Pancreas (tissue), 10 donors: ENCODE measurements around the gene ADCY2. TPM values are rescaled to one million over a fixed set of nuclear protein-coding genes. Genes with fewer than 3 reads are reported as not detected.
A peak's percentile ranks its signal among the peaks of the same experiment; 100 is the strongest.

Experiments used
- ATAC-seq, 4 donors: fragments of 200-7000 bp; cut with Tn5 transposase; one replicate each; pipeline versions ENCODE4 v1.8.0 to v1.9.1; 2020; ENCODE audit warnings: mild to moderate bottlenecking in 4 of 4, moderate library complexity in 4 of 4
- DNase-seq, 6 donors: peaks; one replicate each; pipeline ENCODE4 v3.0.0-alpha.2; 2020
- FAIRE-seq: peaks from 2 replicates; lab custom pipeline; 2012; peaks lifted over from hg19 to GRCh38; lab: Jason Lieb, UNC
- H3K27ac ChIP-seq, 4 donors: fragments of 200-600 bp; sonication (generic); 1 replicate in 3 of 4; 2 replicates in 1 of 4; pipeline versions ENCODE4 v1.5.0 to v1.8.0; 2020
- H3K27me3 ChIP-seq, 4 donors: fragments of 200-600 bp; one replicate each; pipeline ENCODE4 v1.8.0; 2021
- H3K36me3 ChIP-seq, 3 donors: fragments of 200-600 bp; sonication (generic) in 1 of 3; one replicate each; pipeline versions ENCODE4 v1.5.0 to v1.8.0; 2020 to 2021
- H3K4me1 ChIP-seq, 3 donors: fragments of 200-600 bp; one replicate each; pipeline ENCODE4 v1.8.0; 2021
- H3K4me3 ChIP-seq, 4 donors: fragments of 200-600 bp; sonication (generic) in 2 of 4; one replicate each; pipeline versions ENCODE4 v1.5.0 to v1.8.0; 2020 to 2021
- H3K9me3 ChIP-seq, 4 donors: fragments of 200-600 bp; one replicate each; pipeline ENCODE4 v1.8.0; 2021
- WGBS, 2 donors: extraction: QIAGEN DNeasy Blood & Tissue Kit; methylation state at CpG; one replicate each; pipeline ENCODE4 v1.1.7; 2013; 5-methylcytosine and 5-hydroxymethylcytosine counted together
- intact Hi-C, 3 donors: fragments of 100-400 bp; cut with DNase I; formaldehyde crosslinking; loops; one replicate each; pipeline versions ENCODE4 v1.11.1 to v1.14.2; 2022
- polyA plus RNA-seq, 2 donors: library from polyadenylated mRNA; stranded (reverse); fragments of 200-250 nt; gene quantifications; one replicate each; pipeline ENCODE4 v1.2.3, GENCODE V29; 2013
- total RNA-seq, 6 donors: library from RNA; stranded (reverse); fragmentation: NEBNext Ultra II Directional in 4 of 6; extraction: Animal tissue kit (Norgen Biotek cat#: 25700) in 4 of 6; gene quantifications; one replicate each; pipeline versions ENCODE4 v1.2.1 to v1.2.4, GENCODE V29; 2021 to 2023
- TF ChIP-seq, protein P1 (sequence below), 4 donors: fragments of 200-600 bp; sonication (generic) in 3 of 4; IDR thresholded peaks; one replicate each; pipeline versions ENCODE4 v1.5.0 to v1.8.0; 2021; ENCODE audit warnings: antibody characterized with exemption in 4 of 4
- donor health status: healthy with polysubstance abuse.
- donor health status: DM: no; HTN: no; CAD: no; lungs with moderate emphysema.
- donor health status: DM: no; HTN: no; CAD: no.
- donor health status: control.
- donor health status: control.
- donor health status: Bipolar disorder and iron deficiency.
- donor health status: DM: yes; HTN: yes; CAD: no.
- donor health status: DM: no; HTN: no; CAD: no.
- donor health status: DM: no; HTN: no; CAD: no.
- donor health status: DM: yes; HTN: yes; CAD: no.

Gene ADCY2
- total and polyA plus RNA-seq, 8 donors: 0.19 to 2.2 (median 0.50) TPM

DNA sequence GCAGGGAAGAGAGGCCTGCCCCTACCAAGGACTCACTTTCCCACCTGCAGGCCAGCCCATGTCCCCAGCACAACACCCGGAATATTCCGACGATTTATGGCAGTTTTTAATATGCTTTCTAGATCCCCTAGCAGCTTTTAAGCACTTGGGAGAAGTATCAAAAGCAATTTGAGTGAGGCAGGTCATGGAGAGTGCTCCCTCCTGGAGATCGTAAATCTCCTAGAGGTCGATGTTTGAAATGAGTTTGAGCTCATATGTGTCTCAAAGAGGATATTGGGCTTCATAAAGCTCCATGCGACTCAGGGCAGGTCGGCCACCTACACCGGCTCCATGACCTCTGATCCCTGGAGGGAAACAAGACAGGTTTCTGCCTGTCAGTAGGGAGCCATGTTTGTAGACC lies 427.7 kb downstream of the ADCY2 start:
- intact Hi-C loops: no loop called here

DNA sequence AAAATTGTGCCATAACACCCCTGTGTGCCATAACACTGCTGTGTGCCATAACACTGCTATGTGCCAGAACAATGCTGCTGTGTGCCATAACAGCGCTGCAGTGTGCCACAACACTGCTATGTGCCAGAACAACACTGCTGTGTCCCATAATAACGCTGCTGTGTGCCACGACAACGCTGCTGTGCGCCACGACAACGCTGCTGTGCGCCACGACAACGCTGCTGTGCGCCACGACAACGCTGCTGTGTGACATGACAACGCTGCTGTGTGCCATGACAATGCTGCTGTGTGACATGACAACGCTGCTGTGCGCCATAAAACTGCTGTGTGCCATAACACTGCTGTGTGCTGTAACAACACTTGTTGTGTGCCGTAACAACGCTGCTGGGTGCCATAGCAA lies 429.1 kb downstream of the ADCY2 start:
- intact Hi-C loops: no loop called here

More for the DNA sequence above, 427.7 kb downstream of the ADCY2 start:
- 62 to 69% methylated on average over 8 of the region's 8 CpGs for WGBS, 2 donors
- Histone ChIP-seq H3K4me1 (no peaks in the 10 kb centered on the region), H3K27me3 (no peaks in the 10 kb centered on the region), H3K36me3 (no peaks in the 10 kb centered on the region), H3K4me3 (no peak overlapping the region), H3K9me3 (no peaks in the 10 kb centered on the region), H3K27ac (no peak overlapping the region)
- ATAC-seq (no peak), DNase-seq (no peak), FAIRE-seq (no peak)
- TF ChIP-seq, protein P1, sequence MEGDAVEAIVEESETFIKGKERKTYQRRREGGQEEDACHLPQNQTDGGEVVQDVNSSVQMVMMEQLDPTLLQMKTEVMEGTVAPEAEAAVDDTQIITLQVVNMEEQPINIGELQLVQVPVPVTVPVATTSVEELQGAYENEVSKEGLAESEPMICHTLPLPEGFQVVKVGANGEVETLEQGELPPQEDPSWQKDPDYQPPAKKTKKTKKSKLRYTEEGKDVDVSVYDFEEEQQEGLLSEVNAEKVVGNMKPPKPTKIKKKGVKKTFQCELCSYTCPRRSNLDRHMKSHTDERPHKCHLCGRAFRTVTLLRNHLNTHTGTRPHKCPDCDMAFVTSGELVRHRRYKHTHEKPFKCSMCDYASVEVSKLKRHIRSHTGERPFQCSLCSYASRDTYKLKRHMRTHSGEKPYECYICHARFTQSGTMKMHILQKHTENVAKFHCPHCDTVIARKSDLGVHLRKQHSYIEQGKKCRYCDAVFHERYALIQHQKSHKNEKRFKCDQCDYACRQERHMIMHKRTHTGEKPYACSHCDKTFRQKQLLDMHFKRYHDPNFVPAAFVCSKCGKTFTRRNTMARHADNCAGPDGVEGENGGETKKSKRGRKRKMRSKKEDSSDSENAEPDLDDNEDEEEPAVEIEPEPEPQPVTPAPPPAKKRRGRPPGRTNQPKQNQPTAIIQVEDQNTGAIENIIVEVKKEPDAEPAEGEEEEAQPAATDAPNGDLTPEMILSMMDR (IDR thresholded peaks at IDR 0.05): no peak

DNA sequence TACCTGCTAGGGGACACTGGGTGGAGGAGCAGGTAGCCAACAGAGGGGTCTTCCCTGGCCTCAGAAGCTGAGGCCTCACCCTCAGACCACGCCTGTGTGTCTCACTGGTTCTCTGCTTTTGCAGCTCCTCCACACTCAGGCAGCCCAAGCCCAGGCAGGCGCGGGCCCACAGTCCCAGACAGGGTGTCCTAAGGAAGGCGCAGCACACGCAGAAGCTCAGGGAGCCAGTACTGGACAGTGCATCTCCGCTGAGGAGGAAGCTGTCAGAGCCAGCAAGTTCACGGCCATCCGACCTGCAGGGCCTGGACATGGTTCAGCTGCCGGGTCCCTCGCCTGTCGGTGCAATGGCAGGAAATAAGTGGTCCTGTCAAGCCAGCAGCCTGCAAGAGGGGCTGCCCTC lies 429.7 kb downstream of the ADCY2 start:
- DNase-seq (no peak), ATAC-seq (no peak), FAIRE-seq (no peak)
- Histone ChIP-seq H3K27ac (no peak overlapping the region), H3K4me1 (no peaks in the 10 kb centered on the region), H3K27me3 (no peaks in the 10 kb centered on the region), H3K9me3 (no peaks in the 10 kb centered on the region), H3K4me3 (no peak overlapping the region), H3K36me3 (no peaks in the 10 kb centered on the region)
- 84 to 90% methylated on average over 11 of the region's 11 CpGs for WGBS, 2 donors
- TF ChIP-seq, protein P1 (IDR thresholded peaks at IDR 0.05): no peak
- intact Hi-C loops: no loop called here

More for the DNA sequence above, 429.1 kb downstream of the ADCY2 start:
- no peaks in the 10 kb centered on the region for H3K9me3 ChIP-seq
- TF ChIP-seq, protein P1 (IDR thresholded peaks at IDR 0.05): no peak
- FAIRE-seq: no peak
- no peak for ATAC-seq
- H3K4me1 ChIP-seq: no peaks in the 10 kb centered on the region
- H3K27ac ChIP-seq: no peak overlapping the region
- 82 to 92% methylated on average over 18 of the region's 18 CpGs for WGBS, 2 donors
- DNase-seq: no peak
- H3K36me3 ChIP-seq: no peaks in the 10 kb centered on the region
- no peak overlapping the region for H3K4me3 ChIP-seq
- H3K27me3 ChIP-seq: no peaks in the 10 kb centered on the region

DNA sequence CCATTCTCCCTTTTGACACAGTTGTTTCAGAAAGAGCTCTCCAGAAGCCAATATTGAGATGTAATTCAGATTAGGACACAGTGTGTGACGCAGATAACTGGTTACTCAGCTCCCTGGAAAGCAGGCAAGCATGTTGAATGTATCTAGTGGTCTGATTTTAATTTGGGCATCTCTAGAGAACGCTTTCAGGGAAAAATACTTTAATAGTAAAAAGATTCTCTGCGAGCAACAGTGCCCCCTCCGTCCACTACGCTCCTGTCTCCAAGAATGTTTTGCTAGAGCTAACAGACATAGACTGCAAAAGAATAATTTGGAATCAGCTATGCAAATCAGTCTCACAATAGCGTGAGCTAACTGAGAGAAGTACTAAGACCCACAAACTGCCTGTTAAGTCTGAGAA lies 431.7 kb downstream of the ADCY2 start:
- DNase-seq: no peak
- Histone ChIP-seq H3K36me3 (no peaks in the 10 kb centered on the region), H3K27ac (no peak overlapping the region), H3K4me3 (no peak overlapping the region), H3K4me1 (no peaks in the 10 kb centered on the region), H3K27me3 (no peaks in the 10 kb centered on the region), H3K9me3 (no peaks in the 10 kb centered on the region)
- peak in 1 of 4 donors; percentile 39 for ATAC-seq
- FAIRE-seq: no peak
- intact Hi-C loops: no loop called here
- TF ChIP-seq, protein P1 (IDR thresholded peaks at IDR 0.05): no peak
- WGBS, 2 donors: 87 to 89% methylated on average over 6 of the region's 6 CpGs

DNA sequence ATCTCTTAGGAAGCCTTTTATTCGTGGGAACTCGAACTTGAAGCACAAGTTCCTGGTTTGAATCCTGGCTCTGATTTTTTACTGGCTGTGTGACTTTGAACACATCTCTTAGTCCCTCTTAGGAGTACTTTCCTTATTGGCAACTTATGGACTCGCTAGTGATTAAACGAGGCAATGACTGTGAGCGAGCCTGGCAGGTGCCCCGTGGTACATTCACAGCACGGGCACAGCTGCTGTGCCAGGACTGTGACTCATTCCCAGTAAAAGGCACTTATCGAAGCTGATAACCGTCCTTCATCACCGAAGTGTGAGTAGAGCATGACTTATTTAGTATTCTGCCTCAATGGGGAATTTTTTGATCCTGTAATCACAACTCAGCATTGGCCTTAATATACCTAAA lies 432.3 kb downstream of the ADCY2 start:
- H3K4me1 ChIP-seq: no peaks in the 10 kb centered on the region
- H3K27me3 ChIP-seq: no peaks in the 10 kb centered on the region
- FAIRE-seq (no peak), ATAC-seq (peak; percentile 45 to 95 (median 88)), DNase-seq (peak in 3 of 6 donors; percentile 52 to 71 (median 70))
- TF ChIP-seq, protein P1 (IDR thresholded peaks at IDR 0.05): no peak
- no peaks in the 10 kb centered on the region for H3K36me3 ChIP-seq
- H3K27ac ChIP-seq: no peak overlapping the region
- WGBS, 2 donors: 46 to 50% methylated on average over 10 of the region's 10 CpGs
- intact Hi-C loops: no loop called here
- H3K9me3 ChIP-seq: no peaks in the 10 kb centered on the region
- no peak overlapping the region for H3K4me3 ChIP-seq
